ENCODE measurements around the gene MYL4.

DNA sequence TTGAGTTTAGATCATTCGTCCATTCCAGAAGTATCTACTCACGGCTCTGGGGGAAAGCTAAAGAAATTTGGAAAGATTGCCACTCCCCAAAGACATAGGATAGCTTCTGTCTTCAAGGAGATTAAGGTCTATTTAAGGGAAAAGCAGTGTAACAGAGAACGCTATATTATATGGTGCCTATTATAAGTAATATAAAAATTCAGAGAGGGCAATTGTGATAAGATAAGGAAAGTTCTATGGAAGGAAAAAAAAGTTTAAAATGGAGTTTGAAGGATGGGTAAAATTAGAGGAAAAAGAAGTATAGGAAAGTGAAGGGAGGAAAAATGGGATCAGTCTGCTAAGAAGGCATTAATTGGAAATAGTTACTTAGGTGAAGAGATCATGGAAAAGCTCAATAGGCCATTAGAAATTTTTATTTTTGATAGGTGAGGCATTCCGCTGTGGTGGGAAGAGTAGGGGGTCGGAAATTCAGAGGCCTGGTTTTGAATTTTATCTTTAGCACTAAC is 19.4 kb upstream of the MYL4 start:
- TF ChIP-seq CTCF (conservative IDR thresholded peaks at IDR 0.05; ENCODE audit: low read depth, low read length) (no peak), EZH2 (IDR thresholded peaks at IDR 0.05; ENCODE audit: borderline replicate concordance, low read depth, low read length, poor library complexity, severe bottlenecking) (no peak)

Data from A673 (cell line).